RWPE2 (cell line): ENCODE results near the gene ST3GAL3.
A peak's percentile ranks its signal among the peaks of the same experiment; 100 is the strongest.

Experiments used
- ATAC-seq: fragments of 200-7000 bp; cut with Tn5 transposase; 3 replicates; pipeline ENCODE4 v1.9.1; 2021; ENCODE audit warnings: low read depth
- DNase-seq: peaks from one replicate; pipeline ENCODE4 v3.0.0-alpha.2; 2020; ENCODE audit warnings: low spot score
- H3K27ac ChIP-seq: fragments of 450-650 bp; 2 replicates; pipeline ENCODE4 v1.5.1; 2017; ENCODE audit warnings: mild to moderate bottlenecking; ENCODE audit not compliant: poor library complexity, severe bottlenecking
- H3K27me3 ChIP-seq: fragments of 250-450 bp; sonication (Bioruptor Pico); 2 replicates; pipeline ENCODE4 v1.5.1; 2021; ENCODE audit warnings: mild to moderate bottlenecking, moderate library complexity; ENCODE audit not compliant: insufficient read depth, poor library complexity, severe bottlenecking
- H3K36me3 ChIP-seq: fragments of 250-450 bp; sonication (Bioruptor Pico); 2 replicates; pipeline ENCODE4 v1.5.1; 2020; ENCODE audit warnings: low read depth, mild to moderate bottlenecking, moderate library complexity
- H3K4me1 ChIP-seq: fragments of 250-450 bp; sonication (Bioruptor Pico); 2 replicates; pipeline ENCODE4 v1.5.1; 2021; ENCODE audit warnings: mild to moderate bottlenecking, moderate library complexity; ENCODE audit not compliant: insufficient read depth, poor library complexity, severe bottlenecking
- H3K4me3 ChIP-seq: fragments of 250-450 bp; sonication (Bioruptor Pico); 2 replicates; pipeline ENCODE4 v1.5.1; 2021; ENCODE audit warnings: mild to moderate bottlenecking, moderate library complexity; ENCODE audit not compliant: severe bottlenecking
- H3K9me3 ChIP-seq: fragments of 250-450 bp; sonication (Bioruptor Pico); 2 replicates; pipeline ENCODE4 v1.5.1; 2021; ENCODE audit warnings: mild to moderate bottlenecking, moderate library complexity; ENCODE audit not compliant: severe bottlenecking
- CTCF ChIP-seq: fragments of 450-650 bp; IDR thresholded peaks from one replicate; pipeline ENCODE4 v1.5.1; 2017; ENCODE audit warnings: mild to moderate bottlenecking, moderate library complexity; ENCODE audit not compliant: poor library complexity, severe bottlenecking

The ST3GAL3 gene

GRCh38 chr1:43931711-43932660, 224.7 kb downstream of the ST3GAL3 start:
- DNase-seq (no peak), ATAC-seq (no peak)
- peak overlapping the region; percentile 82 for H3K27ac ChIP-seq
- no peak for TF ChIP-seq CTCF
- H3K9me3 ChIP-seq, result no peaks in the 10 kb centered on the region
- H3K27me3 ChIP-seq, result no peaks in the 10 kb centered on the region
- peaks cover 44% of the 10 kb centered on the region for H3K4me1 ChIP-seq
- peaks cover 6% of the 10 kb centered on the region for H3K36me3 ChIP-seq
- no peak overlapping the region for H3K4me3 ChIP-seq

GRCh38 chr1:43932786-43933385, 225.6 kb downstream of the ST3GAL3 start:
- Histone ChIP-seq H3K4me1 (peaks cover 53% of the 10 kb centered on the region), H3K9me3 (no peaks in the 10 kb centered on the region), H3K36me3 (peaks cover 13% of the 10 kb centered on the region), H3K27me3 (no peaks in the 10 kb centered on the region), H3K4me3 (peak overlapping the region; percentile 46), H3K27ac (peak overlapping the region; percentile 82)
- ATAC-seq (peak; percentile 32), DNase-seq (no peak)
- TF ChIP-seq CTCF, result no peak

GRCh38 chr1:43933386-43934100, 226.2 kb downstream of the ST3GAL3 start, which contains the start of gene ARTN:
Gene ARTN (plus strand): TSS chr1:43933801. CDS start chr1:43935657, 1,856 bp downstream.
- peak within 1 kb of the TSS; percentile 46 for H3K4me3 ChIP-seq
- peaks cover 53% of the 10 kb centered on the region for H3K4me1 ChIP-seq
- H3K9me3 ChIP-seq, result no peaks in the 10 kb centered on the region
- TF ChIP-seq CTCF, result no peak
- H3K36me3 ChIP-seq, result peaks cover 16% of the 10 kb centered on the region
- DNase-seq (no peak), ATAC-seq (peak; percentile 21)
- H3K27me3 ChIP-seq, result no peaks in the 10 kb centered on the region
- H3K27ac ChIP-seq, result peak within 1 kb of the TSS; percentile 82

- Histone ChIP-seq H3K4me1 (peaks cover 48% of the 10 kb centered on the region), H3K36me3 (peaks cover 16% of the 10 kb centered on the region), H3K4me3 (peak overlapping the region; percentile 46), H3K27ac (peak overlapping the region; percentile 82), H3K27me3 (no peaks in the 10 kb centered on the region), H3K9me3 (no peaks in the 10 kb centered on the region)
- DNase-seq (no peak), ATAC-seq (peak; percentile 26)
- peak; percentile 96 for TF ChIP-seq CTCF
Observed at GRCh38 chr1:43934101-43934985, 227.0 kb downstream of the ST3GAL3 start.
